Astrocyte (in vitro differentiated cells and primary cell): Measurements from ENCODE around the gene UFL1. TPM values are rescaled to one million over a fixed set of nuclear protein-coding genes. Genes with fewer than 3 reads are reported as not detected.

Experiments
- DNase-seq: peaks from one replicate; pipeline ENCODE4 v3.0.0-alpha.2; 2010; ENCODE audit warnings: low read depth
- FAIRE-seq: peaks from 2 replicates; lab custom pipeline; 2011; peaks lifted over from hg19 to GRCh38; lab: Jason Lieb, UNC
- H2AFZ ChIP-seq: 2 replicates; pipeline ENCODE4 v1.6.0; 2012; ENCODE audit warnings: low read depth, low read length, inconsistent platforms
- H3K27ac ChIP-seq: 2 replicates; pipeline ENCODE4 v1.5.1; 2011; ENCODE audit warnings: low read depth, low read length, inconsistent platforms
- H3K27me3 ChIP-seq: 2 replicates; pipeline ENCODE4 v1.6.0; 2011; ENCODE audit warnings: low read length, inconsistent platforms; ENCODE audit not compliant: insufficient read depth
- H3K36me3 ChIP-seq: 2 replicates; pipeline ENCODE4 v1.5.1; 2011; ENCODE audit warnings: low read length, inconsistent platforms; ENCODE audit not compliant: insufficient read depth
- H3K4me1 ChIP-seq: 2 replicates; pipeline ENCODE4 v1.5.1; 2011; ENCODE audit warnings: low read length, inconsistent platforms; ENCODE audit not compliant: insufficient read depth
- H3K4me2 ChIP-seq: 2 replicates; pipeline ENCODE4 v1.6.0; 2012; ENCODE audit warnings: low read length, inconsistent platforms
- H3K4me3 ChIP-seq: 2 replicates; pipeline ENCODE4 v1.5.1; 2011; ENCODE audit warnings: low read depth, mild to moderate bottlenecking, low read length, inconsistent platforms; ENCODE audit not compliant: insufficient read depth
- H3K79me2 ChIP-seq: 2 replicates; pipeline ENCODE4 v1.6.0; 2012; ENCODE audit warnings: mild to moderate bottlenecking, low read length, inconsistent platforms; ENCODE audit not compliant: insufficient read depth
- H3K9ac ChIP-seq: 2 replicates; pipeline ENCODE4 v1.6.0; 2012; ENCODE audit warnings: mild to moderate bottlenecking, low read length, inconsistent platforms
- H3K9me3 ChIP-seq: 2 replicates; pipeline ENCODE4 v1.5.1; 2012; ENCODE audit warnings: low read depth, mild to moderate bottlenecking, low read length, inconsistent platforms; ENCODE audit not compliant: insufficient read depth
- H4K20me1 ChIP-seq: 2 replicates; pipeline ENCODE4 v1.6.0; 2012; ENCODE audit warnings: low read length, inconsistent platforms; ENCODE audit not compliant: insufficient read depth
- H3K27ac Mint-ChIP-seq: one replicate; pipeline ENCODE4 v1.8.0; 2021; ENCODE audit warnings: mild to moderate bottlenecking, mixed read lengths; ENCODE audit not compliant: unreplicated experiment
- H3K27me3 Mint-ChIP-seq: one replicate; pipeline ENCODE4 v1.8.0; 2021; ENCODE audit warnings: low read depth, mixed read lengths; ENCODE audit not compliant: unreplicated experiment
- H3K36me3 Mint-ChIP-seq: one replicate; pipeline ENCODE4 v1.8.0; 2021; ENCODE audit warnings: low read depth, mixed read lengths; ENCODE audit not compliant: unreplicated experiment
- H3K4me1 Mint-ChIP-seq: one replicate; pipeline ENCODE4 v1.8.0; 2021; ENCODE audit warnings: low read depth, mixed read lengths; ENCODE audit not compliant: unreplicated experiment
- H3K4me3 Mint-ChIP-seq: one replicate; pipeline ENCODE4 v1.8.0; 2021; ENCODE audit warnings: mild to moderate bottlenecking, moderate library complexity, mixed read lengths; ENCODE audit not compliant: unreplicated experiment
- H3K9me3 Mint-ChIP-seq: one replicate; pipeline ENCODE4 v1.8.0; 2021; ENCODE audit warnings: mild to moderate bottlenecking, mixed read lengths; ENCODE audit not compliant: unreplicated experiment
- CTCF ChIP-seq: IDR thresholded peaks from 2 replicates; pipeline ENCODE4 v1.5.1; 2011; ENCODE audit warnings: low read depth, mild to moderate bottlenecking, inconsistent platforms, low read length, moderate library complexity; ENCODE audit not compliant: insufficient read depth
- EZH2 ChIP-seq: IDR thresholded peaks from 2 replicates; pipeline ENCODE4 v1.6.1; 2012; ENCODE audit warnings: mild to moderate bottlenecking, low read length, inconsistent platforms; ENCODE audit not compliant: insufficient read depth
- total RNA-seq: library from RNA; stranded (reverse); gene quantifications from 2 replicates; pipeline ENCODE4 v1.2.1, GENCODE V29; 2021

The UFL1 gene
- total RNA-seq, 1 donor from 2014 or later = 19.5 TPM

GRCh38 chr6:96582436-96582835, 60.8 kb downstream of the UFL1 start:
- H3K4me1 Mint-ChIP-seq = no peaks in the 10 kb centered on the region
- no peak overlapping the region for H3K27ac Mint-ChIP-seq
- no peak overlapping the region for H3K9ac ChIP-seq
- DNase-seq = no peak
- no peak overlapping the region for H3K27ac ChIP-seq
- H3K4me3 Mint-ChIP-seq = no peak overlapping the region
- no peaks in the 10 kb centered on the region for H3K9me3 ChIP-seq
- H3K4me3 ChIP-seq = no peak overlapping the region
- no peaks in the 10 kb centered on the region for H3K27me3 Mint-ChIP-seq
- no peaks in the 10 kb centered on the region for H4K20me1 ChIP-seq
- no peaks in the 10 kb centered on the region for H3K36me3 ChIP-seq
- H3K27me3 ChIP-seq = no peaks in the 10 kb centered on the region
- no peak for TF ChIP-seq EZH2
- no peak for TF ChIP-seq CTCF
- no peak for FAIRE-seq
- no peak overlapping the region for H3K4me2 ChIP-seq
- no peaks in the 10 kb centered on the region for H3K36me3 Mint-ChIP-seq
- no peaks in the 10 kb centered on the region for H3K9me3 Mint-ChIP-seq
- no peak overlapping the region for H2AFZ ChIP-seq
- no peaks in the 10 kb centered on the region for H3K79me2 ChIP-seq
- H3K4me1 ChIP-seq = no peaks in the 10 kb centered on the region

GRCh38 chr6:96604420-96604819, 82.8 kb downstream of the UFL1 start:
- Histone ChIP-seq H2AFZ (no peak overlapping the region), H3K9me3 (no peaks in the 10 kb centered on the region), H3K27ac (no peak overlapping the region), H3K9ac (no peak overlapping the region), H3K4me1 (no peaks in the 10 kb centered on the region), H3K79me2 (no peaks in the 10 kb centered on the region), H3K36me3 (no peaks in the 10 kb centered on the region), H4K20me1 (no peaks in the 10 kb centered on the region), H3K4me2 (no peak overlapping the region), H3K27me3 (peaks cover 3% of the 10 kb centered on the region), H3K4me3 (no peak overlapping the region)
- Mint-ChIP-seq H3K27me3 (no peaks in the 10 kb centered on the region), H3K9me3 (no peaks in the 10 kb centered on the region), H3K36me3 (no peaks in the 10 kb centered on the region), H3K27ac (no peak overlapping the region), H3K4me3 (no peak overlapping the region), H3K4me1 (no peaks in the 10 kb centered on the region)
- FAIRE-seq = no peak
- no peak for DNase-seq
- TF ChIP-seq CTCF (no peak), EZH2 (no peak)

Other genes with a start within 250 kb of the UFL1 start
- gene FHL5, start 41.3 kb downstream of the UFL1 start, total RNA-seq = not detected in 2 replicates